HG02981 (cell line): Measurements from ENCODE around the gene BICC1.
"Not testable (repeated sequence)": the region's sequence is repeated elsewhere in the genome, so short reads cannot be mapped to it uniquely, and the experiment has no call there.

Source experiments
- ATAC-seq: cut with Tn5 transposase; IDR thresholded peaks from one replicate; pipeline ENCODE4 v1.9.1; 2021; ENCODE audit warnings: mild to moderate bottlenecking, moderate library complexity; ENCODE audit not compliant: unreplicated experiment

Gene BICC1

GRCh38 chr10:58844680-58845079 lies 332.0 kb downstream of the BICC1 start:
- no peak for ATAC-seq

DNA sequence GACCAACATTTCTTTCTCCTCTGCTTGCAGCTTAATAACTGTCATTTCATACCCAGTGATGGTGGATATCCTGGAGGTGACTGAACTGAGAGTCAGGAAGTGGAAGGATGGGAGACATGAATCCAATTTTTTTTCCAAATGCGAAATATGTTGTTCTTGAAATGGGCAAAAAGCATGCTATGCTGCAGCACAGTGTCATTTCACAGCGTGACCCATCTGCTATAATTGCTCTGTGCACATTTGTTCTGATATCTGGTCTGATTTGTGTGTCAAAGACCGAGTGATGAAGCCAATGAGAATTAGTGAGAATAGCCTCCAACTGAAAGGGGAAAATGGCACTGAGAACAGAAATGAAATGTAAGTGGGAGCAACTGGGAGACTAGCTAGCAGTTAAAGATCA lies 334.2 kb downstream of the BICC1 start:
- no peak for ATAC-seq

- ATAC-seq = no peak
Observed at GRCh38 chr10:58851606-58852005, 338.9 kb downstream of the BICC1 start.

GRCh38 chr10:58853668-58854067 lies 341.0 kb downstream of the BICC1 start:
- no peak for ATAC-seq

- no peak for ATAC-seq
Observed at GRCh38 chr10:58854811-58855210, 342.1 kb downstream of the BICC1 start.

DNA sequence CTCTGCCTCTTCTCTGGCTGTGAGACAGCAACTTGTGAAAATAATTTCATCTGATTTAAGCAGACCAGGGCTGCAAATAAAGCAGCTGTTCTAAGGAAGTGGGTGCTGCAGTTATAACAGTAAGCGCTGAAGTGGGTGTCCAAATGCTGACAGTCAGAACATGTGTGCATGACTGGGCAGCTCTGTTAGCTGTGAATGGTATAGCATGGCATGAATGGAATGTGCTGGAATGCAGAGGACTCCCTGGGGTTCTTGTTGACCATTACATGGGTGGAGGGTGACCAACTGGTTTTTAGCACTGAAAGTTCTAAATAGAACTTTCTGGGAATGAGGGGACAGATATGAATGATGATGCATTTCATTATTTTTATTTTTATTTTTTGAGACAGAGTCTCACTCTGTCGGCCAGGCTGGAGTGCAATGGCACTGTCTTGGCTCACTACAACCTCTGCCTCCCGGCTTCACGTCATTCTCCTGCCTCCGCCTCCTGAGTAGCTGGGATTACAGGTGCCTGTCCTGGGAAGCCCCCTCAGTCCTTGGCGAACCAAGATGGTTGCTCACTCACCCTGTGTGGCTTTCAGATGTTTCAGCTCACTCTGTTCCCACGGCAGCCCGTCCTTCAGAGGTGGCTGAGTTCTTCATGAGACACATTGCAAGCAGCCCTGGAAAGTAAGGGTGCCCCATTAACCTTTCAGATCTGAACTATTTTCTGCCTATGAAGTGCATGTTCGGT lies 344.0 kb downstream of the BICC1 start:
- ATAC-seq = no peak

DNA sequence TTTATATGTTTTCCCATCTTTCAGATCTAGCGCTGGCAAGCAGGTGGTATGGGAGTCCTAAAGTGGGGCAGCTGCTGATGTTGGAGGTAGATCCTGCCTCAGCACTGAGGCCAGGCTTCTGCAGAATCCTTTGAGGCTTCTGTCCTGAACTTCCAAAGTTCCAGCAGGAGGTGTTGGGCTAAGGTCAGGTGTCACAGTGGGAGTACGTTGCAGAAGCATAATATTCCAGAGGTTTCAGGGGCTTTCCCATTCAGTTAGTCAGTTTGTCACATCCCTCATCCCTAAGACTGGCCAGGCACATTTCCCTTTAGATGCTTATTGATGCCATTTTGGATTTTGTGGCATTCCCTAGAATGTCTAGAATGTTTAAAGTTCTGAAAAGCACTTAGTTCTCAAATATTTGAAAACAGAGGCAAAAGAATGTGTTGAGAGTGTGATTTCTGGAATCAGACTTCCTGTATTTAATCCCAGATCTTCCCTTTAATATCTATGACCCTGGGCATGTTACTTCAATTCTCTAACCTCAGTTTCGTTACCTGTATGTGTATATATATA lies 344.7 kb downstream of the BICC1 start:
- ATAC-seq = no peak

DNA sequence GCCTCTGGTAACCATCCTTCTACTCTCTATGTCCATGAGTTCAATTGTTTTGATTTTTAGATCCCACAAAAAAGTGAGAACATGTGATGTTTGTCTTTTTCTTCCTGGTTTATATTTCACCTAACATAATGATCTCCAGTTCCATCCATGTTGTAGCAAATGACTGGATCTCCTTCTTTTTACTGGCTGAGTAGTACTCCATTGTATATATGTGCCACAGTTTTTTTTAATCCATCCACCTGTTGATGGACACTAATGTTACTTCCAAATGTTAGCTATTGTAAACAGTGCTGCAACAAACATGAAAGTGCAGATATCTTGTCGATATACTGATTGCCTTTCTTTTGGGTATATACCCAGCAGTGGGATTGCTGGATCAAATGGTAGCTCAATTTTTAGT lies 345.5 kb downstream of the BICC1 start:
- not testable (repeated sequence) for ATAC-seq

- ATAC-seq = no peak
Observed at GRCh38 chr10:58859526-58859925, 346.9 kb downstream of the BICC1 start.

DNA sequence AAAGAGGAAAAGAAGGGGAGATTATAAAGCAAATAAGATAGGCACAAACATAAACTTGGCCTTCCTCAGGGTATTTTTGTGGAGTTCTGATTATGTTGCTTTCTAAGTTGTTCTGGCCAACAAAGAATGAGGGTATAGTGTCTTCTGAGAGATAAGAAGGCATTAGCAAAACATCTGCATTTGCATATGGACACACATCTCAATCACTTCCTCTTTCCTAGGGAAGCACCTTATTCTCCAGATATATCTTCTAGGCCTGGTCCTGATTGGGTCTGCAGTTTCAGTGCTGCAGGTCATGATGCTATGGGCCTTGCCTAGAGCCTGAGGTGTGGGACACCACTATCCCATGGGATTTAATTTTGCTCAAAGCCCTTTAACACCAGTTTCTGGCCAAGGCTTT lies 355.0 kb downstream of the BICC1 start:
- peak; percentile 91 for ATAC-seq

DNA sequence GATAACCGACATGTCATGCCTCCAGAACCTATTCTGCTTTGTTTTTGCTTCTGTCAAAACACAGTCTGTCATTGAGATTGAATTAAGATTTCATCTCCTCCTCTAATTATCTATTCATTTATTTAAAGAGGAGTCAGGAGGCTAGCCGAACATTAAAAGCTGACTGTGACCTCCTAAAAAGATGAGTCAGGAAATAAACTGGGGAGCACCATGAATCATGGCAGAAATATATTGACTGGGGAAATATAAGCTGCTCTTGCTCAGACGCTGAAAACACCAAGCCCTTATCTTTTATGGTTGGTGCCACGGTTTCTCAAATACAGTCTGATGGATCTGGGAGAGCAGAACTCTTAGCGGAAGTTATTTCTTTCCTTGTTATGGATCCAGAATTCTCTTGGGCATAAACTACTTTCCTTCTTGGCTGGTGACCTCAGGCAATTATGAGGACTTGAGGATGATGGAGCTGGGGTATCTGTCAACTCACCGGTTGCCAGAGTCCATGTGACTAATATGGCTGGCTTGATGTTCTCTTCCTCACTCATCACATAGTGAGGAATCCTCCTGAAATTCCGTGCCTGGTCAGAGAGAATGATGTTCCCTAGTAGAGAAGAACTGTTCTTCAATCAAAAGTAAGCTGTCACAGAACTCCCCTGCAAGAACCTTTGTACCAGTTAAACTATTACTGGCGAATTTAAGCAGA lies 356.2 kb downstream of the BICC1 start:
- no peak for ATAC-seq

GRCh38 chr10:58870070-58870469 lies 357.4 kb downstream of the BICC1 start:
- ATAC-seq = no peak

GRCh38 chr10:58873161-58873560 lies 360.5 kb downstream of the BICC1 start:
- no peak for ATAC-seq
